ENCODE measurements around the gene CYP2S1. TPM values are rescaled to one million over a fixed set of nuclear protein-coding genes. Genes with fewer than 3 reads are reported as not detected.
A peak's percentile ranks its signal among the peaks of the same experiment; 100 is the strongest.
"Not testable (repeated sequence)": the region's sequence is repeated elsewhere in the genome, so short reads cannot be mapped to it uniquely, and the experiment has no call there.

CYP2S1 gene
- total RNA-seq, 1 experiment from 2014 or later: 4.9 TPM

DNA sequence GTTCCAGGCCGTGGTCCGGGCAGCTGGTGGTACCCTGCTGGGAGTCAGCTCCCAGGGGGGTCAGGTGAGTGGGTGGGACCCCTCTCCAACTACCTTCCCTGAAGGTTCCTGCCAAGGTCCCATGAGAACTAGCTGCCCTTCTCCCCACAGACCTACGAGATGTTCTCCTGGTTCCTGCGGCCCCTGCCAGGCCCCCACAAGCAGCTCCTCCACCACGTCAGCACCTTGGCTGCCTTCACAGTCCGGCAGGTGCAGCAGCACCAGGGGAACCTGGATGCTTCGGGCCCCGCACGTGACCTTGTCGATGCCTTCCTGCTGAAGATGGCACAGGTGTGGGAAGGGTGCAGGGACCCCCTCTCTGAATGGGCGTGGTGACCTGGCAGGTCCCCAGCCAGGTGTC is 5.5 kb downstream of the CYP2S1 start:
- no peaks in the 10 kb centered on the region for H3K27me3 Mint-ChIP-seq (ENCODE audit: unreplicated experiment)
- no peak overlapping the region for H3K27ac Mint-ChIP-seq (ENCODE audit: unreplicated experiment)
- intact Hi-C loops (cut with micrococcal nuclease; ENCODE audit: unreplicated experiment): no loop called here
- BruUV-seq (replicated peaks): no TSS peak
- CTCF ChIA-PET: no interaction called here
- H3K9me3 Mint-ChIP-seq (ENCODE audit: low read depth, unreplicated experiment): no peaks in the 10 kb centered on the region
- H3K4me3 Mint-ChIP-seq (ENCODE audit: low read depth, unreplicated experiment): no peak overlapping the region
- no peak for DNase-seq
- TF ChIP-seq, protein P1, sequence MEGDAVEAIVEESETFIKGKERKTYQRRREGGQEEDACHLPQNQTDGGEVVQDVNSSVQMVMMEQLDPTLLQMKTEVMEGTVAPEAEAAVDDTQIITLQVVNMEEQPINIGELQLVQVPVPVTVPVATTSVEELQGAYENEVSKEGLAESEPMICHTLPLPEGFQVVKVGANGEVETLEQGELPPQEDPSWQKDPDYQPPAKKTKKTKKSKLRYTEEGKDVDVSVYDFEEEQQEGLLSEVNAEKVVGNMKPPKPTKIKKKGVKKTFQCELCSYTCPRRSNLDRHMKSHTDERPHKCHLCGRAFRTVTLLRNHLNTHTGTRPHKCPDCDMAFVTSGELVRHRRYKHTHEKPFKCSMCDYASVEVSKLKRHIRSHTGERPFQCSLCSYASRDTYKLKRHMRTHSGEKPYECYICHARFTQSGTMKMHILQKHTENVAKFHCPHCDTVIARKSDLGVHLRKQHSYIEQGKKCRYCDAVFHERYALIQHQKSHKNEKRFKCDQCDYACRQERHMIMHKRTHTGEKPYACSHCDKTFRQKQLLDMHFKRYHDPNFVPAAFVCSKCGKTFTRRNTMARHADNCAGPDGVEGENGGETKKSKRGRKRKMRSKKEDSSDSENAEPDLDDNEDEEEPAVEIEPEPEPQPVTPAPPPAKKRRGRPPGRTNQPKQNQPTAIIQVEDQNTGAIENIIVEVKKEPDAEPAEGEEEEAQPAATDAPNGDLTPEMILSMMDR (IDR thresholded peaks at IDR 0.05; ENCODE audit: unreplicated experiment): no peak
- H3K4me1 Mint-ChIP-seq (ENCODE audit: low read depth, unreplicated experiment): peaks cover 7% of the 10 kb centered on the region
- no peaks in the 10 kb centered on the region for H3K36me3 Mint-ChIP-seq (ENCODE audit: insufficient read depth, unreplicated experiment)

DNA sequence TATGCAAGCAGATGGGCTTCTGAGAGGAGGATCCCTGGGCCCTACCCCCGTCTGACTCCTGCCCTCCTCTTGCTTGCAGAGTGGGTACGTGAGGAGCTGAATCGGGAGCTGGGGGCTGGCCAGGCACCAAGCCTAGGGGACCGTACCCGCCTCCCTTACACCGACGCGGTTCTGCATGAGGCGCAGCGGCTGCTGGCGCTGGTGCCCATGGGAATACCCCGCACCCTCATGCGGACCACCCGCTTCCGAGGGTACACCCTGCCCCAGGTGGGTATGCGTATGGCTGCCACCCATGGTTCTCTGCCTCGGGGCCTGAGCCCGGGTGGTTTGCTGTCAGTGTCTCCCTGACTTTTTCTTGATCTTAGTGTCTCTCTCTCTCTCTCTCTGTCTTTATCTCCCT is 10.4 kb downstream of the CYP2S1 start:
- Mint-ChIP-seq H3K9me3 (ENCODE audit: low read depth, unreplicated experiment) (no peaks in the 10 kb centered on the region), H3K4me1 (ENCODE audit: low read depth, unreplicated experiment) (peaks cover 13% of the 10 kb centered on the region), H3K27me3 (ENCODE audit: unreplicated experiment) (no peaks in the 10 kb centered on the region), H3K4me3 (ENCODE audit: low read depth, unreplicated experiment) (no peak overlapping the region), H3K27ac (ENCODE audit: unreplicated experiment) (no peak overlapping the region), H3K36me3 (ENCODE audit: insufficient read depth, unreplicated experiment) (peaks cover 4% of the 10 kb centered on the region)
- TF ChIP-seq, protein P1 (IDR thresholded peaks at IDR 0.05; ENCODE audit: unreplicated experiment): no peak
- DNase-seq: no peak
- CTCF ChIA-PET: interaction anchor here (1.1 to 2.1 kb wide), 6 partner anchors 15 to 414 kb away, joined by 3 to 54 read pairs (median 12); partner anchors contain the start of genes AXL and HNRNPUL1
- intact Hi-C loops (cut with micrococcal nuclease; ENCODE audit: unreplicated experiment): no loop called here
- no TSS peak for BruUV-seq (replicated peaks)

DNA sequence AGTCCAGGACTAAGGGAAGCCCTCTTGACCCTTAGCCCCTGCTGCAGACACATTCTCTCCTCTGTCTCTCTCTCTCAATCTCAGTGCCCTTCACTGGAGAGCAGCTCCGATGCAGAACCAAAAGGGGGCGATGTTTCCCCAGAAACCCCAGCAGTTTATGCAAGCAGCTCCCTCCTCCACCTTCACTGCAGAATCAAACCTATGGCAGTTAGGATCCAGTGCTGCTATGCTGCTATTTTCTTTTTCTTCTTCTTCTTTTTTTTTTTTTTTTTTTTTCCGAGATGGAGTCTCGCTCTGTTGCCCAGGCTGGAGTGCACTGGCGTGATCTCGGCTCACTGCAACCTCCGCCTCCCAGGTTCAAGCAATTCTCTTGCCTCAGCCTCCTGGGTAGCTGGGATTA is 11.3 kb downstream of the CYP2S1 start:
- DNase-seq: peak; percentile 90
- H3K27ac Mint-ChIP-seq (ENCODE audit: unreplicated experiment); H3K27me3 Mint-ChIP-seq (ENCODE audit: unreplicated experiment); BruUV-seq (replicated peaks); H3K36me3 Mint-ChIP-seq (ENCODE audit: insufficient read depth, unreplicated experiment); H3K4me3 Mint-ChIP-seq (ENCODE audit: low read depth, unreplicated experiment); H3K9me3 Mint-ChIP-seq (ENCODE audit: low read depth, unreplicated experiment): not testable (repeated sequence)
- TF ChIP-seq, protein P1 (IDR thresholded peaks at IDR 0.05; ENCODE audit: unreplicated experiment): peak; percentile 91
- CTCF ChIA-PET: interaction anchor here (0.6 to 2.1 kb wide), 20 partner anchors 8 to 673 kb away, joined by 3 to 54 read pairs (median 4); partner anchors contain the start of genes AXL and HNRNPUL1
- peaks cover 13% of the 10 kb centered on the region for H3K4me1 Mint-ChIP-seq (ENCODE audit: low read depth, unreplicated experiment)
- intact Hi-C loops (cut with micrococcal nuclease; ENCODE audit: unreplicated experiment): loop anchor here (1.0 kb wide), 1 partner anchor 58 kb away; no protein-coding TSS in a partner anchor

DNA sequence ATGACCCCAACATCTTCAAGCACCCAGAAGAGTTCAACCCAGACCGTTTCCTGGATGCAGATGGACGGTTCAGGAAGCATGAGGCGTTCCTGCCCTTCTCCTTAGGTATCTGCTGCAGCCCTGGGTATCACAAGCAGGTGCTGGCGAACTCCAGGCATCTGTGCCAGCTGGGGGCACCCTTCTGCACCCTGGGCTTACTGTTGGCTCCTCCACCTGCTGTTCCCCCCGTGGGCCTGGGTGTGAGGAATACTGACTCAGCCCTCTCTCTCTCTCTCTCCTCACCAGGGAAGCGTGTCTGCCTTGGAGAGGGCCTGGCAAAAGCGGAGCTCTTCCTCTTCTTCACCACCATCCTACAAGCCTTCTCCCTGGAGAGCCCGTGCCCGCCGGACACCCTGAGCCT is 13.0 kb downstream of the CYP2S1 start:
- no peak overlapping the region for H3K4me3 Mint-ChIP-seq (ENCODE audit: low read depth, unreplicated experiment)
- H3K36me3 Mint-ChIP-seq (ENCODE audit: insufficient read depth, unreplicated experiment): peaks cover 4% of the 10 kb centered on the region
- intact Hi-C loops (cut with micrococcal nuclease; ENCODE audit: unreplicated experiment): no loop called here
- CTCF ChIA-PET: interaction anchor here (1.7 kb wide), 1 partner anchor 56 kb away, joined by 5 read pairs; no protein-coding TSS in a partner anchor
- TF ChIP-seq, protein P1 (IDR thresholded peaks at IDR 0.05; ENCODE audit: unreplicated experiment): no peak
- no peaks in the 10 kb centered on the region for H3K27me3 Mint-ChIP-seq (ENCODE audit: unreplicated experiment)
- H3K9me3 Mint-ChIP-seq (ENCODE audit: low read depth, unreplicated experiment): no peaks in the 10 kb centered on the region
- no peak for DNase-seq
- no peak overlapping the region for H3K27ac Mint-ChIP-seq (ENCODE audit: unreplicated experiment)
- BruUV-seq (replicated peaks): no TSS peak
- peaks cover 13% of the 10 kb centered on the region for H3K4me1 Mint-ChIP-seq (ENCODE audit: low read depth, unreplicated experiment)

Measured in Calu3 (cell line).